OCI-LY3 (cell line): ENCODE measurements around the gene NAMPT.
A peak's percentile ranks its signal among the peaks of the same experiment; 100 is the strongest.

Experiments used
- H2AFZ ChIP-seq: fragments of 200-600, 300-600 bp; shearing (Covaris generic); 2 replicates; pipeline ENCODE4 v1.6.0; 2014; ENCODE audit warnings: antibody characterized with exemption, low read depth, low read length
- H3K27ac ChIP-seq: fragments of 200-600, 300-600 bp; sonication (generic); 2 replicates; pipeline ENCODE4 v1.5.1; 2014; ENCODE audit warnings: mild to moderate bottlenecking, low read length, moderate library complexity, mixed read lengths
- H3K27me3 ChIP-seq: fragments of 200-600, 300-600 bp; sonication (generic); 2 replicates; pipeline ENCODE4 v1.6.1; 2014; ENCODE audit warnings: low read depth, low read length, mixed read lengths
- H3K36me3 ChIP-seq: fragments of 200-600, 300-600 bp; sonication (generic); replicated peaks from 2 replicates; pipeline ENCODE3; 2014; ENCODE audit warnings: low read depth, low read length, mixed read lengths
- H3K4me1 ChIP-seq: fragments of 300-600, 200-600 bp; sonication (generic); 2 replicates; pipeline ENCODE4 v1.6.1; 2014; ENCODE audit warnings: low read length, mixed read lengths
- H3K4me2 ChIP-seq: fragments of 200-600, 300-600 bp; sonication (generic); 2 replicates; pipeline ENCODE4 v1.6.1; 2014; ENCODE audit warnings: low read length, mixed read lengths
- H3K4me3 ChIP-seq: fragments of 300-600, 200-600 bp; sonication (generic); 2 replicates; pipeline ENCODE4 v1.5.1; 2014; ENCODE audit warnings: antibody characterized with exemption, mild to moderate bottlenecking, low read length, moderate library complexity
- H3K79me2 ChIP-seq: fragments of 300-600, 200-600 bp; shearing (Covaris generic); 2 replicates; pipeline ENCODE4 v1.6.1; 2014; ENCODE audit warnings: mild to moderate bottlenecking, low read length, mixed read lengths
- H3K9ac ChIP-seq: fragments of 300-600, 200-600 bp; shearing (Covaris generic); 2 replicates; pipeline ENCODE4 v1.6.0; 2014; ENCODE audit warnings: mild to moderate bottlenecking, low read length, moderate library complexity
- H3K9me3 ChIP-seq: fragments of 200-600, 300-600 bp; shearing (Covaris generic); 2 replicates; pipeline ENCODE4 v1.6.1; 2014; ENCODE audit warnings: low read length, mixed read lengths; ENCODE audit not compliant: insufficient read depth
- H4K20me1 ChIP-seq: fragments of 200-600, 300-600 bp; sonication (generic); 2 replicates; pipeline ENCODE4 v1.6.1; 2016; ENCODE audit warnings: low read length, mixed read lengths; ENCODE audit not compliant: insufficient read depth
- EZH2phosphoT487 ChIP-seq: fragments of 200-600 bp; shearing (Covaris generic); IDR thresholded peaks from 2 replicates; pipeline ENCODE4 v1.6.1; 2018; ENCODE audit warnings: antibody characterized with exemption, mixed run types, low read depth
- TF ChIP-seq, protein P1 (sequence below): fragments of 200-600, 300-600 bp; sonication (generic); IDR thresholded peaks from 2 replicates; pipeline ENCODE4 v1.5.1; 2014; ENCODE audit warnings: antibody characterized with exemption, low read length, low read depth

The NAMPT gene

DNA sequence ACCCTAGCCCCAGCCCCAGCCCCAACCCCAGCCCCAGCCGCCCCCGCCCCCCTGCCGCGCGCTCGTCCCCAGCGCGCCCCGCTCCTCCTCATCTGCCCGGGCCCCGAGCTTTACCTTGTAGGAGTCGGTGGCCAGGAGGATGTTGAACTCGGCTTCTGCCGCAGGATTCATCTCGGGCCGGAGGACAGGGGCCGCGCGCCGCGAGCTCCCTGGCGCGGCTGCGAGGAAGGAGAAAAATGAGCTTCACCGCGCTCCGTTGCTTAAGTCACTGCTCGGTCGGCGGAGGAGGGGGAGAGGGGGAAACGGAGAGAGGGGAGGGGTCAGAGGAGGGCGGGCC, at the start of gene NAMPT:
Gene NAMPT (minus strand): TSS at position 270 of the 337 bp plus-strand sequence. CDS start 99 bp downstream, at position 171.
- Histone ChIP-seq H3K9me3 (no peaks in the 10 kb centered on the region), H3K27me3 (no peaks in the 10 kb centered on the region), H3K4me3 (peak within 1 kb of the TSS; percentile 91), H3K4me2 (peak within 1 kb of the TSS; percentile 83), H3K27ac (peak within 1 kb of the TSS; percentile 91), H3K4me1 (peaks cover 35% of the 10 kb centered on the region), H3K9ac (peak within 1 kb of the TSS; percentile 97), H2AFZ (peak within 1 kb of the TSS; percentile 48; the same call in 1 of the 2 replicates), H4K20me1 (peaks cover 43% of the 10 kb centered on the region), H3K36me3 (peaks cover 14% of the 10 kb centered on the region), H3K79me2 (peaks cover 47% of the 10 kb centered on the region)
- TF ChIP-seq, protein P1, sequence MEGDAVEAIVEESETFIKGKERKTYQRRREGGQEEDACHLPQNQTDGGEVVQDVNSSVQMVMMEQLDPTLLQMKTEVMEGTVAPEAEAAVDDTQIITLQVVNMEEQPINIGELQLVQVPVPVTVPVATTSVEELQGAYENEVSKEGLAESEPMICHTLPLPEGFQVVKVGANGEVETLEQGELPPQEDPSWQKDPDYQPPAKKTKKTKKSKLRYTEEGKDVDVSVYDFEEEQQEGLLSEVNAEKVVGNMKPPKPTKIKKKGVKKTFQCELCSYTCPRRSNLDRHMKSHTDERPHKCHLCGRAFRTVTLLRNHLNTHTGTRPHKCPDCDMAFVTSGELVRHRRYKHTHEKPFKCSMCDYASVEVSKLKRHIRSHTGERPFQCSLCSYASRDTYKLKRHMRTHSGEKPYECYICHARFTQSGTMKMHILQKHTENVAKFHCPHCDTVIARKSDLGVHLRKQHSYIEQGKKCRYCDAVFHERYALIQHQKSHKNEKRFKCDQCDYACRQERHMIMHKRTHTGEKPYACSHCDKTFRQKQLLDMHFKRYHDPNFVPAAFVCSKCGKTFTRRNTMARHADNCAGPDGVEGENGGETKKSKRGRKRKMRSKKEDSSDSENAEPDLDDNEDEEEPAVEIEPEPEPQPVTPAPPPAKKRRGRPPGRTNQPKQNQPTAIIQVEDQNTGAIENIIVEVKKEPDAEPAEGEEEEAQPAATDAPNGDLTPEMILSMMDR, result no peak
- no peak for TF ChIP-seq EZH2phosphoT487

DNA sequence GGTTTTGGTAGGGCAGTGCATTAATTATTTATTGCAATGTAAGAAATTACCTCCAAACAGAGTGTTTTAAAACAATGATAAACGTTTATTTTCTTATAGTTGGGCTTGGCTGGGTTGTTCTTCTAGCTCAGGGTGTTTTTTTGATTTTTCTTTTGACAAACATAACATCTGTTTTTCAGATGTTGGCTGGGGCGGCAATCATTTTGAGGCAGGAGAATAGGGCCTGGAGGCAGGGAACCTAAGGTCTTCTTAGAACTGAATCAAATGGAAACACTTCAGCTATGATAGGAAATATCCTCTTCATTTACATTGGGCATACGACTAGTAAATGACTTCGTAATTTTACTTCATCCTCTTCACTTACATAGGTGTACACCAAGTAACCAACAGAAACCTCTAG, 47.4 kb upstream of the NAMPT start:
- Histone ChIP-seq H3K9ac (no peak overlapping the region), H4K20me1 (no peaks in the 10 kb centered on the region), H3K4me3 (no peak overlapping the region), H3K79me2 (no peaks in the 10 kb centered on the region), H3K9me3 (no peaks in the 10 kb centered on the region), H3K27ac (no peak overlapping the region), H3K4me1 (0 out of 2 replicates have a peak, but pooled peaks cover 2% of the 10 kb centered on the region), H3K36me3 (no peaks in the 10 kb centered on the region), H3K4me2 (no peak overlapping the region), H2AFZ (no peak overlapping the region), H3K27me3 (no peaks in the 10 kb centered on the region)
- no peak for TF ChIP-seq EZH2phosphoT487

DNA sequence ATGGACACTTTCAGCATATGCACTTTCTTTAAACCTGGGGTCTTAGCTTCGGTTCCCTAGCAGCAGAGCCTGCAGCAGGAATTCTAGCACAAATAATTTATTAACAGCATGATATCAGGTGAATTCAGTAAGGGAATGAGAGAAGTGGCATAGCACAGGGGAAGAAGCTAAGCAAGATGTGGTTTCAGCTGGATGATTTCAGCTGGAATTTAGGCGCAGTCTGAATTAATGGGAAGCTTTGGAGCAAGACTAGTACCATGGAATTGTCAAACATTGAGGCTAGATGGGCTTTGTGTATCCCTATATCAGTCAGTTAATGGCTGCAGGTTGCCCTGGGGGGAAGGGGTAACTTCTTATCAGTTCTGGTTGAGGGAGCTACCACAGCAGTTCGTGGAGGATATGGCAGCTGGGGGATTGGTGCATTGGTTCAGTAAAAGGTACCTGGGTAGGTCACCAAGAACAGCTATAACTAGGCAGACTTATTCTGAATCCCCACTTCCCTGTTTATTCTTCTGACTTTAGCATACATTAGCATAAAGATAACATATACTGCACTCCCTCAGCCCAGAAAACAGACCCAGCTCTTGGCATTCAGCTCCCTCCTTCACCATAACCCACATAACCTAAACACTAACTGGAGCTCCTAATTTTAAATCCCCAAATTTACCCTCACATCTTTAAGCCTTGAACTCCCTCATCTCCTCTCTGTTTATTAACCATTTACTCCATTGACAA, 46.8 kb upstream of the NAMPT start:
- no peaks in the 10 kb centered on the region for H3K9me3 ChIP-seq
- TF ChIP-seq, protein P1, result no peak
- no peak for TF ChIP-seq EZH2phosphoT487
- H4K20me1 ChIP-seq, result no peaks in the 10 kb centered on the region
- H3K27me3 ChIP-seq, result no peaks in the 10 kb centered on the region
- H3K9ac ChIP-seq, result no peak overlapping the region
- no peak overlapping the region for H3K27ac ChIP-seq
- no peaks in the 10 kb centered on the region for H3K36me3 ChIP-seq
- no peaks in the 10 kb centered on the region for H3K79me2 ChIP-seq
- no peak overlapping the region for H3K4me3 ChIP-seq
- H3K4me1 ChIP-seq, result 0 out of 2 replicates have a peak, but pooled peaks cover 2% of the 10 kb centered on the region
- no peak overlapping the region for H3K4me2 ChIP-seq
- no peak overlapping the region for H2AFZ ChIP-seq

DNA sequence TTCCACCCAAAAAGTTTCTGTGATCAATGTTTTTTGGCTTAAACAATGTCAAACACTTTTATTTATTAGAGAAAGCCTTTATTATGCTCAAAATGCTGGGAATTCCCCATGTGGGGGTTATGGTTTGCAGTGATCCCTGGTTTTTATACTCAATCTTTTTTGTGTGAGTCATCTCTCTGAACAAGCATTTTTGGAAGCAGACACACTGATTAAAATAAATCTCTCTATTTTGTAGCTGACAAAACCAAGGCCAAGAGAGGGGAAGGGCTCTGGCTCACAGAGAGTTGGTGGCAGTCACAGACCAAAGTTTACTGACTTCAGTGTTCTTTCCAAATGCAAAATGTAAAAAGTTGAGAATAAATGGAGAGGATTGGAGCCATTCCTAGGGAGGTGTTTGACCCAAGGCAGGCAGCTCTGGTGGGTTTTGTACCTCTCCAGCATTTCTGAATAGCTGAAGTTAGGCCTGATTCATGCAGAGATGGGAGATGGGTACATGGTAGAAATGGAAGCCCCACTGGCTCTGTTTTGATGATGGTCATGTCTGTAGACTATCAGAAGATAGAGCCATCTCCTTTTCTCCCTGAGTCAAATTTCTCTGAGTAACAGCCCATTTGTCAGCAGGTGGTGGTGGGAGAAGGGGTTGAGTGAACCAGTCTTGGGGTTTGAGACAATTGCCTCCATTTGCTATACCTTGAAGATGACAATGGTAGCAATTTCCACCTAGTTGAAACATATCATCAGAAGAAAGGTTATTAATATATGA, 45.4 kb upstream of the NAMPT start:
- Histone ChIP-seq H3K4me2 (no peak overlapping the region), H3K9ac (no peak overlapping the region), H3K27me3 (no peaks in the 10 kb centered on the region), H3K4me3 (no peak overlapping the region), H4K20me1 (no peaks in the 10 kb centered on the region), H3K9me3 (no peaks in the 10 kb centered on the region), H3K79me2 (no peaks in the 10 kb centered on the region), H3K36me3 (no peaks in the 10 kb centered on the region), H3K27ac (no peak overlapping the region), H2AFZ (no peak overlapping the region), H3K4me1 (0 out of 2 replicates have a peak, but pooled peaks cover 2% of the 10 kb centered on the region)
- no peak for TF ChIP-seq EZH2phosphoT487
- TF ChIP-seq, protein P1, result no peak
